Activated gamma-delta T cell treated with Interleukin-2 at 50 U/mL for 16 hours (primary cell): ENCODE results near the gene C17orf113.

Source experiments
- DNase-seq: peaks from one replicate; pipeline ENCODE4 v3.0.0-alpha.2; 2020

Gene C17orf113

GRCh38 chr17:42050393-42051012, at the start of gene C17orf113:
Gene C17orf113, minus strand, starts transcription at chr17:42050601. Its CDS starts 7,225 bp downstream, at chr17:42043376.
- DNase-seq: peak; percentile 49

- no peak for DNase-seq
Observed at GRCh38 chr17:42098730-42099399, 48.5 kb upstream of the C17orf113 start.

GRCh38 chr17:42097691-42098631, 47.6 kb upstream of the C17orf113 start, which contains the start of gene ZNF385C:
Gene ZNF385C, minus strand, starts transcription at chr17:42098473. Its CDS starts 35,417 bp downstream, at chr17:42063056.
- no peak for DNase-seq

- no peak for DNase-seq
Observed at GRCh38 chr17:42096360-42097111, 46.1 kb upstream of the C17orf113 start.

- DNase-seq: no peak
Observed at GRCh38 chr17:42094375-42095069, 44.1 kb upstream of the C17orf113 start.

GRCh38 chr17:42092939-42093338, 42.5 kb upstream of the C17orf113 start:
- DNase-seq: no peak

- DNase-seq: no peak
Observed at GRCh38 chr17:42090964-42091790, 40.8 kb upstream of the C17orf113 start.

GRCh38 chr17:42088736-42089135, 38.3 kb upstream of the C17orf113 start:
- DNase-seq: no peak

GRCh38 chr17:42087736-42088705, 37.6 kb upstream of the C17orf113 start:
- no peak for DNase-seq

GRCh38 chr17:42087042-42087701, 36.8 kb upstream of the C17orf113 start:
- DNase-seq: no peak

- no peak for DNase-seq
Observed at GRCh38 chr17:42081516-42082129, 31.2 kb upstream of the C17orf113 start.

- no peak for DNase-seq
Observed at GRCh38 chr17:42079541-42079940, 29.1 kb upstream of the C17orf113 start.

GRCh38 chr17:42078396-42079043, 28.1 kb upstream of the C17orf113 start:
- no peak for DNase-seq

GRCh38 chr17:42077755-42078154, 27.4 kb upstream of the C17orf113 start:
- DNase-seq: no peak

GRCh38 chr17:42076797-42077559, 26.6 kb upstream of the C17orf113 start:
- DNase-seq: no peak

GRCh38 chr17:42075789-42076188, 25.4 kb upstream of the C17orf113 start:
- DNase-seq: no peak
